K562 (cell line): ENCODE measurements around the gene PPP1R13L. TPM values are rescaled to one million over a fixed set of nuclear protein-coding genes. Genes with fewer than 3 reads are reported as not detected.

Source experiments
- BMI1 ChIP-seq: fragments of 150-350 bp; IDR thresholded peaks from 2 replicates; pipeline ENCODE4 v1.6.1; 2014; ENCODE audit warnings: low read length
- ELF1 ChIP-seq: fragments of 200-800 bp; sonication (Bioruptor generic); IDR thresholded peaks from 2 replicates; pipeline ENCODE4 v1.6.1; 2016; ENCODE audit warnings: missing genetic modification characterization, missing compliant biosample characterization
- FOXK2 ChIP-seq, 2 experiments: fragments of 450-650 bp; IDR thresholded peaks in 1 of 2; conservative IDR thresholded peaks in 1 of 2; 2 replicates each; pipeline ENCODE4 v1.6.1; 2016; ENCODE audit warnings: low read depth in 2 of 2, mild to moderate bottlenecking in 1 of 2
- KAT8 ChIP-seq: fragments of 450-650 bp; IDR thresholded peaks from 2 replicates; pipeline ENCODE4 v1.6.1; 2016; ENCODE audit warnings: low read depth, mild to moderate bottlenecking
- NEUROD1 ChIP-seq: fragments of 150-350 bp; IDR thresholded peaks from 2 replicates; pipeline ENCODE4 v1.6.1; 2014; ENCODE audit warnings: borderline replicate concordance, low read length, low read depth; ENCODE audit not compliant: partially characterized antibody
- NR2F6 ChIP-seq: fragments of 450-650 bp; formaldehyde crosslinking; IDR thresholded peaks from 2 replicates; pipeline ENCODE4 v1.4.0; 2020; ENCODE audit warnings: mild to moderate bottlenecking
- PHF21A ChIP-seq: fragments of 450-650 bp; IDR thresholded peaks from 2 replicates; pipeline ENCODE4 v1.6.1; 2017; ENCODE audit warnings: low read depth, borderline replicate concordance
- PTTG1 ChIP-seq: fragments of 450-650 bp; IDR thresholded peaks from 2 replicates; pipeline ENCODE4 v1.6.1; 2016; ENCODE audit warnings: low read depth, mild to moderate bottlenecking, missing genetic modification characterization, missing compliant biosample characterization
- RB1 ChIP-seq: fragments of 450-650 bp; IDR thresholded peaks from 2 replicates; pipeline ENCODE4 v1.6.1; 2017; ENCODE audit warnings: low read depth, mild to moderate bottlenecking
- RBFOX2 ChIP-seq: fragments of 200-400 bp; formaldehyde crosslinking; IDR thresholded peaks from 2 replicates; pipeline ENCODE4 v1.6.1; 2017; ENCODE audit warnings: low read depth, mild to moderate bottlenecking, low read length, moderate library complexity
- SAFB2 ChIP-seq: fragments of 200-400 bp; formaldehyde crosslinking; IDR thresholded peaks from 2 replicates; pipeline ENCODE4 v1.6.1; 2018; ENCODE audit warnings: borderline replicate concordance, low read length, low read depth, moderate library complexity; ENCODE audit not compliant: severe bottlenecking
- STAT5A ChIP-seq: IDR thresholded peaks from 2 replicates; pipeline ENCODE4 v1.6.1; 2012; ENCODE audit warnings: low read length, inconsistent platforms, borderline replicate concordance
- USF2 ChIP-seq: sonication (generic); formaldehyde crosslinking; IDR thresholded peaks from 2 replicates; pipeline ENCODE4 v1.5.0; 2020; ENCODE audit warnings: missing genetic modification reagents
- ZNF24 ChIP-seq: fragments of 450-650 bp; IDR thresholded peaks from 2 replicates; pipeline ENCODE4 v1.6.1; 2016
- ZNF41 ChIP-seq: fragments of 250-450 bp; sonication (Bioruptor Pico); conservative IDR thresholded peaks from 2 replicates; pipeline ENCODE4 v1.4.0; 2020; ENCODE audit warnings: mild to moderate bottlenecking
- polyA plus RNA-seq, 8 experiments: library from polyadenylated mRNA; depleted of rRNA in 4 of 8; stranded (reverse) in 5 of 8; unstranded in 3 of 8; fragments of >200 nt; fragmentation: Nextera tagmentation in 2 of 8; fragmentation: Illumina TruSeq in 1 of 8; extraction: Ambion mirVana in 2 of 8; extraction: Trizol in 1 of 8; gene quantifications; 2 replicates each; pipeline versions ENCODE4 v1.2.1 to v1.2.3, GENCODE V29; 2011 to 2014; ENCODE audit warnings: inconsistent platforms in 1 of 8, missing spikeins in 1 of 8
- total RNA-seq, 7 experiments: library from RNA; depleted of rRNA in 6 of 7; stranded (reverse); fragments of >200 nt in 6 of 7; fragmentation: Illumina TruSeq in 2 of 7; extraction: Trizol in 2 of 7; gene quantifications; 2 replicates each; pipeline versions ENCODE4 v1.2.1 to v1.2.3, GENCODE V29; 2011 to 2021; ENCODE audit warnings: low replicate concordance in 1 of 7
- TF ChIP-seq, protein P1 (sequence below), 2 experiments: fragments of 250-450 bp in 1 of 2; fragments of 450-650 bp in 1 of 2; sonication (Bioruptor Pico) in 1 of 2; IDR thresholded peaks; 2 replicates each; pipeline versions ENCODE4 v1.6.1 to v1.8.0; 2016 to 2021; ENCODE audit warnings: mild to moderate bottlenecking in 2 of 2, moderate library complexity in 2 of 2, missing compliant biosample characterization in 1 of 2, missing genetic modification characterization in 1 of 2
- TF ChIP-seq, protein P2 (sequence below): fragments of 450-650 bp; IDR thresholded peaks from 2 replicates; pipeline ENCODE4 v1.6.1; 2017; ENCODE audit warnings: antibody characterized with exemption

The PPP1R13L gene
- total and polyA plus RNA-seq, 9 of the 15 experiments (the other 6 are each of a cell fraction or from before 2014, with no cell fraction given): 0.32 to 6.7 (median 2.0) TPM

- TF ChIP-seq ELF1 (tag): peak; percentile 96
- no peak for TF ChIP-seq PTTG1 (tag)
- 0 out of 2 replicates have a peak, but pooled peaks have one; percentile 28 for TF ChIP-seq RB1
- TF ChIP-seq, protein P1, sequence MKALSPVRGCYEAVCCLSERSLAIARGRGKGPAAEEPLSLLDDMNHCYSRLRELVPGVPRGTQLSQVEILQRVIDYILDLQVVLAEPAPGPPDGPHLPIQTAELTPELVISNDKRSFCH (CRISPR knock-in tag; IDR thresholded peaks at IDR 0.05): no peak
- TF ChIP-seq, protein P1 (tag; IDR thresholded peaks at IDR 0.05): 0 out of 2 replicates have a peak, but pooled peaks have one; percentile 80
- TF ChIP-seq STAT5A: 0 out of 2 replicates have a peak, but pooled peaks have one; percentile 7
- no peak for TF ChIP-seq ZNF24
- TF ChIP-seq FOXK2 (conservative IDR thresholded peaks at IDR 0.05 in 1 of 2, IDR thresholded peaks at IDR 0.05 in 1 of 2; ENCODE audit: low read depth in 2 of 2): no peak; a peak in 1 of 4 replicates
- peak; percentile 99 for TF ChIP-seq RBFOX2
- TF ChIP-seq PHF21A: no peak
- no peak for TF ChIP-seq ZNF41 (CRISPR knock-in tag)
- no peak for TF ChIP-seq NR2F6 (CRISPR knock-in tag)
- TF ChIP-seq SAFB2: no peak
- no peak for TF ChIP-seq NEUROD1
- no peak for TF ChIP-seq USF2 (CRISPR knock-in tag)
- TF ChIP-seq, protein P2, sequence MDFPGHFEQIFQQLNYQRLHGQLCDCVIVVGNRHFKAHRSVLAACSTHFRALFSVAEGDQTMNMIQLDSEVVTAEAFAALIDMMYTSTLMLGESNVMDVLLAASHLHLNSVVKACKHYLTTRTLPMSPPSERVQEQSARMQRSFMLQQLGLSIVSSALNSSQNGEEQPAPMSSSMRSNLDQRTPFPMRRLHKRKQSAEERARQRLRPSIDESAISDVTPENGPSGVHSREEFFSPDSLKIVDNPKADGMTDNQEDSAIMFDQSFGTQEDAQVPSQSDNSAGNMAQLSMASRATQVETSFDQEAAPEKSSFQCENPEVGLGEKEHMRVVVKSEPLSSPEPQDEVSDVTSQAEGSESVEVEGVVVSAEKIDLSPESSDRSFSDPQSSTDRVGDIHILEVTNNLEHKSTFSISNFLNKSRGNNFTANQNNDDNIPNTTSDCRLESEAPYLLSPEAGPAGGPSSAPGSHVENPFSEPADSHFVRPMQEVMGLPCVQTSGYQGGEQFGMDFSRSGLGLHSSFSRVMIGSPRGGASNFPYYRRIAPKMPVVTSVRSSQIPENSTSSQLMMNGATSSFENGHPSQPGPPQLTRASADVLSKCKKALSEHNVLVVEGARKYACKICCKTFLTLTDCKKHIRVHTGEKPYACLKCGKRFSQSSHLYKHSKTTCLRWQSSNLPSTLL: peak; percentile 83; the same call in 1 of the 2 replicates
- no peak for TF ChIP-seq BMI1
- no peak for TF ChIP-seq KAT8
Measured at GRCh38 chr19:45423589-45424190, 18.8 kb upstream of the PPP1R13L start, which contains the start of gene ERCC1 (continued).
